Osteoblast (primary cell): Measurements from ENCODE around the gene RPS14. TPM values are rescaled to one million over a fixed set of nuclear protein-coding genes. Genes with fewer than 3 reads are reported as not detected.

Experiments used
- DNase-seq: peaks from one replicate; pipeline ENCODE4 v3.0.0; 2011; ENCODE audit warnings: low spot score, mixed read lengths; ENCODE audit not compliant: insufficient read length; ENCODE audit errors: missing footprints
- H2AFZ ChIP-seq: 2 replicates; pipeline ENCODE4 v1.6.0; 2011; ENCODE audit warnings: mild to moderate bottlenecking, low read length
- H3K27ac ChIP-seq: 2 replicates; pipeline ENCODE4 v1.5.1; 2011; ENCODE audit warnings: mild to moderate bottlenecking, low read depth, low read length, moderate library complexity
- H3K27me3 ChIP-seq: 2 replicates; pipeline ENCODE4 v1.6.0; 2012; ENCODE audit warnings: mild to moderate bottlenecking, control low read depth, inconsistent platforms, low read length, moderate library complexity; ENCODE audit not compliant: insufficient read depth
- H3K36me3 ChIP-seq: 2 replicates; pipeline ENCODE4 v1.5.1; 2011; ENCODE audit warnings: mild to moderate bottlenecking, low read length, control low read depth, moderate library complexity; ENCODE audit not compliant: insufficient read depth
- H3K4me1 ChIP-seq: 2 replicates; pipeline ENCODE4 v1.5.1; 2011; ENCODE audit warnings: mild to moderate bottlenecking, low read length, control low read depth, moderate library complexity; ENCODE audit not compliant: insufficient read depth
- H3K4me2 ChIP-seq: 2 replicates; pipeline ENCODE4 v1.6.0; 2011; ENCODE audit warnings: mild to moderate bottlenecking, low read length; ENCODE audit not compliant: insufficient read depth
- H3K4me3 ChIP-seq: fragments of 200-600 bp; sonication (generic); 3 replicates; pipeline ENCODE4 v1.5.1; 2012; ENCODE audit warnings: mild to moderate bottlenecking, low read length, inconsistent platforms; ENCODE audit not compliant: insufficient read depth
- H3K79me2 ChIP-seq: 2 replicates; pipeline ENCODE4 v1.6.0; 2012; ENCODE audit warnings: mild to moderate bottlenecking, low read length, control low read depth, inconsistent platforms; ENCODE audit not compliant: insufficient read depth
- H3K9me3 ChIP-seq: 2 replicates; pipeline ENCODE4 v1.5.1; 2011; ENCODE audit warnings: low read depth, low read length, control low read depth
- H4K20me1 ChIP-seq: 2 replicates; pipeline ENCODE4 v1.6.0; 2012; ENCODE audit warnings: mild to moderate bottlenecking, low read length, control low read depth; ENCODE audit not compliant: insufficient read depth
- CTCF ChIP-seq: IDR thresholded peaks from 2 replicates; pipeline ENCODE4 v1.5.1; 2011; ENCODE audit warnings: mild to moderate bottlenecking, low read depth, low read length, moderate library complexity; ENCODE audit errors: extremely low read depth
- total RNA-seq: library from RNA; depleted of rRNA; stranded (reverse); fragments of >200 nt; gene quantifications from 2 replicates; pipeline ENCODE4 v1.2.3, GENCODE V29; 2012

The RPS14 gene
- total RNA-seq, 1 donor, result 1,720 TPM

GRCh38 chr5:150468206-150468605 lies 18.7 kb upstream of the RPS14 start:
- Histone ChIP-seq H3K9me3 (no peaks in the 10 kb centered on the region), H3K4me1 (peaks cover 41% of the 10 kb centered on the region), H3K27ac (no peak overlapping the region), H3K36me3 (no peaks in the 10 kb centered on the region), H3K4me3 (no peak overlapping the region), H3K79me2 (no peaks in the 10 kb centered on the region), H3K4me2 (no peak overlapping the region), H3K27me3 (no peaks in the 10 kb centered on the region), H4K20me1 (no peaks in the 10 kb centered on the region), H2AFZ (no peak overlapping the region)
- no peak for TF ChIP-seq CTCF
- no peak for DNase-seq

- no peak for TF ChIP-seq CTCF
- peaks cover 26% of the 10 kb centered on the region for H3K4me1 ChIP-seq
These were observed 16.4 kb upstream of the RPS14 start for GRCh38 chr5:150465927-150466326.

GRCh38 chr5:150464554-150465012 lies 15.0 kb upstream of the RPS14 start:
- no peak for DNase-seq

More at GRCh38 chr5:150465927-150466326, 16.4 kb upstream of the RPS14 start:
- Histone ChIP-seq H3K9me3 (no peaks in the 10 kb centered on the region), H3K79me2 (no peaks in the 10 kb centered on the region), H3K4me3 (no peak overlapping the region), H3K27ac (no peak overlapping the region), H3K27me3 (no peaks in the 10 kb centered on the region), H3K4me2 (no peak overlapping the region), H3K36me3 (no peaks in the 10 kb centered on the region), H4K20me1 (no peaks in the 10 kb centered on the region), H2AFZ (no peak overlapping the region)
- DNase-seq, result no peak

GRCh38 chr5:150461231-150461630 lies 11.7 kb upstream of the RPS14 start:
- Histone ChIP-seq H3K36me3 (no peaks in the 10 kb centered on the region), H2AFZ (peak overlapping the region; percentile 54), H3K4me1 (peaks cover 11% of the 10 kb centered on the region), H3K79me2 (no peaks in the 10 kb centered on the region), H3K27ac (no peak overlapping the region), H4K20me1 (no peaks in the 10 kb centered on the region), H3K9me3 (no peaks in the 10 kb centered on the region), H3K4me3 (no peak overlapping the region), H3K27me3 (no peaks in the 10 kb centered on the region), H3K4me2 (no peak overlapping the region)
- no peak for DNase-seq
- no peak for TF ChIP-seq CTCF

More at GRCh38 chr5:150464554-150465012, 15.0 kb upstream of the RPS14 start:
- no peak overlapping the region for H3K4me3 ChIP-seq
- H3K4me2 ChIP-seq, result no peak overlapping the region
- no peaks in the 10 kb centered on the region for H3K79me2 ChIP-seq
- H3K27me3 ChIP-seq, result no peaks in the 10 kb centered on the region
- no peaks in the 10 kb centered on the region for H4K20me1 ChIP-seq
- H3K4me1 ChIP-seq, result peaks cover 14% of the 10 kb centered on the region
- H3K36me3 ChIP-seq, result no peaks in the 10 kb centered on the region
- peak overlapping the region; percentile 19 for H3K27ac ChIP-seq
- TF ChIP-seq CTCF, result no peak
- H2AFZ ChIP-seq, result peak overlapping the region; percentile 56
- H3K9me3 ChIP-seq, result no peaks in the 10 kb centered on the region
